Measurements from ENCODE around the gene TMTC1. TPM values are rescaled to one million over a fixed set of nuclear protein-coding genes. Genes with fewer than 3 reads are reported as not detected.

TMTC1 gene
- total RNA-seq, 1 experiment from 2014 or later, result not detected

DNA sequence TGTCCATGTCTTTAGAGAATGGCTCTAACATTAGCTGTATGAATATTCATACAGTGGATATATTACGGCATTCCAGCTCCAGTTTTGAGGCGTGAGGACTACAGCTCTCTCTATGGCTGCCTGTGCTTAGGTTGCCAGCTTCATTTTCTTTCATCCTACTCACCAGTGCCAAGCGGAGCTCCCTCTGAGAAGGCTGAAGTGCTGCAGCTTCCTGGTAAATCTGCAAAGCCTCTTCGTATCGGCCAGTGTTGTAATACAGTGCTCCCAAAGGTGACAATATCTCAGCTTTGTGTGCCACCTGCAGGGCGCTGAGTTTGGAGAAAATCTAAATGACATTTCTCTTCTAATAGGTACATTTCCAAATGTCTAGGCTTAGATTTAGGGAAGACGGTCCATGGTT, 266.5 kb downstream of the TMTC1 start:
- intact Hi-C loops (cut with micrococcal nuclease; ENCODE audit: unreplicated experiment), result loop anchor here (1.0 to 5.0 kb wide), 2 partner anchors 208 to 1000 kb away; no protein-coding TSS in a partner anchor
- ChIA-PET POLR2A (no interaction called here), CTCF (interaction anchor here (0.5 to 1.0 kb wide), 5 partner anchors 99 to 442 kb away, joined by 3 to 5 read pairs (median 4); no protein-coding TSS in a partner anchor)
- Mint-ChIP-seq H3K9me3 (ENCODE audit: unreplicated experiment) (no peaks in the 10 kb centered on the region), H3K27me3 (ENCODE audit: insufficient read depth, unreplicated experiment) (peaks cover 6% of the 10 kb centered on the region), H3K4me3 (ENCODE audit: unreplicated experiment) (no peak overlapping the region), H3K36me3 (ENCODE audit: insufficient read depth, unreplicated experiment) (no peaks in the 10 kb centered on the region), H3K4me1 (ENCODE audit: low read depth, unreplicated experiment) (no peaks in the 10 kb centered on the region), H3K27ac (ENCODE audit: unreplicated experiment) (no peak overlapping the region)
- no peaks in the 10 kb centered on the region for H3K27me3 ChIP-seq (replicated peaks; ENCODE audit: control insufficient read depth, insufficient read depth, low read length)
- TF ChIP-seq, protein P1, sequence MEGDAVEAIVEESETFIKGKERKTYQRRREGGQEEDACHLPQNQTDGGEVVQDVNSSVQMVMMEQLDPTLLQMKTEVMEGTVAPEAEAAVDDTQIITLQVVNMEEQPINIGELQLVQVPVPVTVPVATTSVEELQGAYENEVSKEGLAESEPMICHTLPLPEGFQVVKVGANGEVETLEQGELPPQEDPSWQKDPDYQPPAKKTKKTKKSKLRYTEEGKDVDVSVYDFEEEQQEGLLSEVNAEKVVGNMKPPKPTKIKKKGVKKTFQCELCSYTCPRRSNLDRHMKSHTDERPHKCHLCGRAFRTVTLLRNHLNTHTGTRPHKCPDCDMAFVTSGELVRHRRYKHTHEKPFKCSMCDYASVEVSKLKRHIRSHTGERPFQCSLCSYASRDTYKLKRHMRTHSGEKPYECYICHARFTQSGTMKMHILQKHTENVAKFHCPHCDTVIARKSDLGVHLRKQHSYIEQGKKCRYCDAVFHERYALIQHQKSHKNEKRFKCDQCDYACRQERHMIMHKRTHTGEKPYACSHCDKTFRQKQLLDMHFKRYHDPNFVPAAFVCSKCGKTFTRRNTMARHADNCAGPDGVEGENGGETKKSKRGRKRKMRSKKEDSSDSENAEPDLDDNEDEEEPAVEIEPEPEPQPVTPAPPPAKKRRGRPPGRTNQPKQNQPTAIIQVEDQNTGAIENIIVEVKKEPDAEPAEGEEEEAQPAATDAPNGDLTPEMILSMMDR (IDR thresholded peaks at IDR 0.05; ENCODE audit: insufficient read depth in 1 of 2, low read depth in 1 of 2, low read length in 1 of 2, severe bottlenecking in 1 of 2, unreplicated experiment in 1 of 2), result peak; percentile 35 to 46
- no peaks in the 10 kb centered on the region for H3K36me3 ChIP-seq (ENCODE audit: control insufficient read depth, insufficient read depth, low read length)
- H3K4me1 ChIP-seq, result no peaks in the 10 kb centered on the region
- DNase-seq, result peak in 1 of 2 experiments; percentile 23
- no TSS peak for BruUV-seq (replicated peaks)
- H3K4me3 ChIP-seq (ENCODE audit: low read depth, low read length), result no peak overlapping the region
- H3K9me3 ChIP-seq, result no peaks in the 10 kb centered on the region

DNA sequence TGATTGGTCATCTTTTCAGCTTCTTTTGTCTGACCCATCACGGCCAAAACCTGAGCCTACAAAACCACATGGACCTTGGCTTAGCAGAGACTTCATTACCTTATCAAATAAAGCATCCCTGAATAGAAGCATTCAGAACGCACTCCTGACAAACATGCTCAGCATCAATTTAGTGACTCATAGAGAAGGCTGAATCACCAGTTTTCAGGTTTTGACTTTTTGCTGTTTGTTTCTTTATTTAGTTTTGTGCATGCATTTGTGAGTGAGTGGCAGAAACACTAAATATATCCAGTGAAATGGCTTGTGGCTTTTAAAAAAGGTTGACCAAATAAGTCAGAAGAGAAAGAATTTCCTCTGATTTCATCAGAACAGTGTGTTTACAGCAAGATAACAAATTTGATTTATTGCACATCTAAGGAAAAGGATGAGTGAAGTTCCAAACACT, 267.3 kb downstream of the TMTC1 start:
- POLR2A ChIA-PET, result no interaction called here
- TF ChIP-seq, protein P1 (IDR thresholded peaks at IDR 0.05; ENCODE audit: insufficient read depth in 1 of 2, low read depth in 1 of 2, low read length in 1 of 2, severe bottlenecking in 1 of 2, unreplicated experiment in 1 of 2), result no peak
- CTCF ChIA-PET, result no interaction called here

DNA sequence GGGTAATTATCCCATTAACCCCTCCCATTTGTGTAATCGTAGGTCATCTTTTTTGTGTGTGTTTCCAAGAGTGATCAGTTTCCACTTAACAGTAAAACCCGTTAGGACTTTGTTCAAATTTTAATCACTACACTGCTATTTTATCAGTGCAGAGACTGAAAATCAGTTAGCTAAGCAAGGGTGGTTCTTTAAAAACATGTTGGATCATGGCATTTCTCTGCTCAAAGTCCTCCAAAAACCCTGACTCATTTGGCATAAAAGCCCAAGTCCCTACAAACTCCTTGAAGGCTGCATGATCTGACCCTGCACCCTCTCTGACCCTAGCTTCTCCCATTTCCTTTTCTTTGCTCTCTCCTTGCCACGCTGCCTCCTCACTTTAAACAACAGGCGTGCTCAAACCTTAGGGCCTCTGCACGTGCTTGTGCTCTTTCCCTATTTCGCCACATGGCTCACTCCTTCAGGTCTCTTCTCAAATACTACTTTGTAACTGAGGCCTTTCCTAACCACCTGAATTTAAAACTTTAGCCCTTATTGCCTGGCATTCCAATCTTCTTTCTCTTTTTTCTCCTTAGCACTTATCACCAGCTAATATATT, 273.1 kb downstream of the TMTC1 start:
- H3K9me3 ChIP-seq, result no peaks in the 10 kb centered on the region
- BruUV-seq (replicated peaks), result no TSS peak
- no peak overlapping the region for H3K27ac Mint-ChIP-seq (ENCODE audit: unreplicated experiment)

More for the DNA sequence above, 267.3 kb downstream of the TMTC1 start:
- intact Hi-C loops (cut with micrococcal nuclease; ENCODE audit: unreplicated experiment), result loop anchor here (5.0 kb wide), 1 partner anchor 1001 kb away; no protein-coding TSS in a partner anchor
- BruUV-seq (replicated peaks), result no TSS peak
- H3K9me3 Mint-ChIP-seq (ENCODE audit: unreplicated experiment), result no peaks in the 10 kb centered on the region
- H3K36me3 ChIP-seq (ENCODE audit: control insufficient read depth, insufficient read depth, low read length), result no peaks in the 10 kb centered on the region
- no peak for DNase-seq
- no peaks in the 10 kb centered on the region for H3K4me1 Mint-ChIP-seq (ENCODE audit: low read depth, unreplicated experiment)
- H3K27ac Mint-ChIP-seq (ENCODE audit: unreplicated experiment), result no peak overlapping the region
- no peaks in the 10 kb centered on the region for H3K36me3 Mint-ChIP-seq (ENCODE audit: insufficient read depth, unreplicated experiment)
- no peaks in the 10 kb centered on the region for H3K4me1 ChIP-seq
- H3K4me3 ChIP-seq (ENCODE audit: low read depth, low read length), result no peak overlapping the region
- H3K4me3 Mint-ChIP-seq (ENCODE audit: unreplicated experiment), result no peak overlapping the region
- H3K27me3 ChIP-seq (replicated peaks; ENCODE audit: control insufficient read depth, insufficient read depth, low read length), result no peaks in the 10 kb centered on the region
- peaks cover 6% of the 10 kb centered on the region for H3K27me3 Mint-ChIP-seq (ENCODE audit: insufficient read depth, unreplicated experiment)
- no peaks in the 10 kb centered on the region for H3K9me3 ChIP-seq

More for the DNA sequence above, 273.1 kb downstream of the TMTC1 start:
- Histone ChIP-seq H3K4me1 (0 out of 2 replicates have a peak, but pooled peaks cover 5% of the 10 kb centered on the region), H3K36me3 (ENCODE audit: control insufficient read depth, insufficient read depth, low read length) (no peaks in the 10 kb centered on the region), H3K4me3 (ENCODE audit: low read depth, low read length) (no peak overlapping the region), H3K27me3 (replicated peaks; ENCODE audit: control insufficient read depth, insufficient read depth, low read length) (no peaks in the 10 kb centered on the region)
- peaks cover 12% of the 10 kb centered on the region for H3K27me3 Mint-ChIP-seq (ENCODE audit: insufficient read depth, unreplicated experiment)
- no peaks in the 10 kb centered on the region for H3K4me1 Mint-ChIP-seq (ENCODE audit: low read depth, unreplicated experiment)
- intact Hi-C loops (cut with micrococcal nuclease; ENCODE audit: unreplicated experiment), result no loop called here
- H3K9me3 Mint-ChIP-seq (ENCODE audit: unreplicated experiment), result no peaks in the 10 kb centered on the region
- no peak for DNase-seq
- ChIA-PET POLR2A (no interaction called here), CTCF (no interaction called here)
- TF ChIP-seq, protein P1 (IDR thresholded peaks at IDR 0.05; ENCODE audit: insufficient read depth in 1 of 2, low read depth in 1 of 2, low read length in 1 of 2, severe bottlenecking in 1 of 2, unreplicated experiment in 1 of 2), result no peak
- no peaks in the 10 kb centered on the region for H3K36me3 Mint-ChIP-seq (ENCODE audit: insufficient read depth, unreplicated experiment)
- no peak overlapping the region for H3K4me3 Mint-ChIP-seq (ENCODE audit: unreplicated experiment)
